Ascending aorta (tissue), 2 donors: Measurements from ENCODE around the gene SLC35F2. TPM values are rescaled to one million over a fixed set of nuclear protein-coding genes. Genes with fewer than 3 reads are reported as not detected.
"Not testable (repeated sequence)": the region's sequence is repeated elsewhere in the genome, so short reads cannot be mapped to it uniquely, and the experiment has no call there.

Experiments
- DNase-seq, 2 donors: peaks; one replicate each; pipeline ENCODE4 v3.0.0-alpha.2; 2019; ENCODE audit warnings: low spot score in 2 of 2
- H3K27ac ChIP-seq, 2 donors: fragments of 200-600 bp; sonication (generic); one replicate each; pipeline ENCODE4 v1.5.1; 2016 to 2017; ENCODE audit warnings: mild to moderate bottlenecking in 1 of 2
- H3K27me3 ChIP-seq: fragments of 200-600 bp; sonication (generic); one replicate; pipeline ENCODE4 v1.5.1; 2017
- H3K36me3 ChIP-seq, 2 donors: fragments of 200-600 bp; sonication (generic); one replicate each; pipeline ENCODE4 v1.5.1; 2016
- H3K4me1 ChIP-seq, 2 donors: fragments of 200-600 bp; sonication (generic); one replicate each; pipeline ENCODE4 v1.5.1; 2016 to 2017; ENCODE audit warnings: mild to moderate bottlenecking in 1 of 2
- H3K4me3 ChIP-seq, 2 donors: fragments of 200-600 bp; sonication (generic); one replicate each; pipeline ENCODE4 v1.5.1; 2016 to 2017; ENCODE audit warnings: mild to moderate bottlenecking in 1 of 2
- H3K9me3 ChIP-seq, 2 donors: fragments of 200-600 bp; sonication (generic); one replicate each; pipeline ENCODE4 v1.5.1; 2016
- CTCF ChIP-seq, 3 experiments: fragments of 200-600 bp in 2 of 3; fragments of 450-650 bp in 1 of 3; sonication (generic) in 2 of 3; IDR thresholded peaks; one replicate each; pipeline ENCODE4 v1.5.1; 2016 to 2019; ENCODE audit warnings: antibody characterized with exemption in 3 of 3, mild to moderate bottlenecking in 1 of 3, moderate library complexity in 1 of 3
- intact Hi-C: fragments of 100-400 bp; cut with DNase I; formaldehyde crosslinking; loops from one replicate; pipeline ENCODE4 v1.15.1; 2023
- total RNA-seq: library from RNA; depleted of rRNA; stranded (reverse); fragments of >200 nt; gene quantifications from one replicate; pipeline ENCODE4 v1.1.0, GENCODE V29; 2016

The SLC35F2 gene
- total RNA-seq, 1 donor from 2014 or later, result 5.4 TPM

- H3K4me3 ChIP-seq, result no peak overlapping the region
- no peaks in the 10 kb centered on the region for H3K27me3 ChIP-seq
- no peak for TF ChIP-seq CTCF (IDR thresholded peaks at IDR 0.05)
- no peak overlapping the region for H3K27ac ChIP-seq
- intact Hi-C loops, result no loop called here
- no peaks in the 10 kb centered on the region for H3K9me3 ChIP-seq
- H3K4me1 ChIP-seq, result peaks cover under 1 to 8% of the 10 kb centered on the region in 2 donors
- no peaks in the 10 kb centered on the region for H3K36me3 ChIP-seq
- DNase-seq, result no peak
These were observed 23.6 kb downstream of the SLC35F2 start for GRCh38 chr11:107834995-107835394.

- H3K36me3 ChIP-seq, H3K4me3 ChIP-seq, H3K27me3 ChIP-seq, H3K4me1 ChIP-seq, DNase-seq, intact Hi-C loops, H3K9me3 ChIP-seq, H3K27ac ChIP-seq: not testable (repeated sequence)
These were observed 24.7 kb downstream of the SLC35F2 start for GRCh38 chr11:107833926-107834325.

GRCh38 chr11:107830915-107831540 lies 27.6 kb downstream of the SLC35F2 start:
- Histone ChIP-seq H3K36me3 (no peaks in the 10 kb centered on the region), H3K9me3 (no peaks in the 10 kb centered on the region), H3K27ac (no peak overlapping the region), H3K27me3 (no peaks in the 10 kb centered on the region), H3K4me1 (peaks cover 0 to 3% of the 10 kb centered on the region in 2 donors), H3K4me3 (no peak overlapping the region)
- TF ChIP-seq CTCF (IDR thresholded peaks at IDR 0.05), result no peak
- intact Hi-C loops, result no loop called here
- DNase-seq, result no peak

GRCh38 chr11:107827041-107827440 lies 31.5 kb downstream of the SLC35F2 start:
- H3K27ac ChIP-seq, result no peak overlapping the region
- peaks cover 0 to 3% of the 10 kb centered on the region in 2 donors for H3K4me1 ChIP-seq
- no peak overlapping the region for H3K4me3 ChIP-seq
- H3K36me3 ChIP-seq, result no peaks in the 10 kb centered on the region
- DNase-seq, result no peak
- TF ChIP-seq CTCF (IDR thresholded peaks at IDR 0.05), result no peak
- H3K27me3 ChIP-seq, result no peaks in the 10 kb centered on the region
- no peaks in the 10 kb centered on the region for H3K9me3 ChIP-seq
- intact Hi-C loops, result no loop called here

- Histone ChIP-seq H3K36me3 (no peaks in the 10 kb centered on the region), H3K27ac (no peak overlapping the region), H3K4me3 (no peak overlapping the region), H3K27me3 (no peaks in the 10 kb centered on the region), H3K4me1 (peaks cover 0 to 3% of the 10 kb centered on the region in 2 donors), H3K9me3 (no peaks in the 10 kb centered on the region)
- no peak for DNase-seq
- no peak for TF ChIP-seq CTCF (IDR thresholded peaks at IDR 0.05)
- intact Hi-C loops, result no loop called here
These were observed 32.7 kb downstream of the SLC35F2 start for GRCh38 chr11:107825875-107826274.

GRCh38 chr11:107824668-107825369 lies 33.8 kb downstream of the SLC35F2 start:
- intact Hi-C loops, result no loop called here
- no peak for DNase-seq
- H3K27me3 ChIP-seq, result no peaks in the 10 kb centered on the region
- no peaks in the 10 kb centered on the region for H3K4me1 ChIP-seq
- H3K4me3 ChIP-seq, result no peak overlapping the region
- H3K27ac ChIP-seq, result no peak overlapping the region
- no peaks in the 10 kb centered on the region for H3K36me3 ChIP-seq
- no peak for TF ChIP-seq CTCF (IDR thresholded peaks at IDR 0.05)
- no peaks in the 10 kb centered on the region for H3K9me3 ChIP-seq
